Measurements from ENCODE around the gene AFDN.

- TF ChIP-seq CTCF (IDR thresholded peaks at IDR 0.05; ENCODE audit: borderline replicate concordance, extremely low read depth, low read length, poor library complexity, severe bottlenecking), result no peak
- TF ChIP-seq EZH2 (IDR thresholded peaks at IDR 0.05; ENCODE audit: borderline replicate concordance, low read depth, low read length, severe bottlenecking), result no peak
These were observed 15.3 kb downstream of the AFDN start for GRCh38 chr6:167841981-167842380.

All from DND-41 (cell line).